GM21529 (cell line): Measurements from ENCODE around the gene HHAT.

Source experiments
- ATAC-seq: cut with Tn5 transposase; IDR thresholded peaks from one replicate; pipeline ENCODE4 v1.9.1; 2021; ENCODE audit not compliant: unreplicated experiment

Gene HHAT

DNA sequence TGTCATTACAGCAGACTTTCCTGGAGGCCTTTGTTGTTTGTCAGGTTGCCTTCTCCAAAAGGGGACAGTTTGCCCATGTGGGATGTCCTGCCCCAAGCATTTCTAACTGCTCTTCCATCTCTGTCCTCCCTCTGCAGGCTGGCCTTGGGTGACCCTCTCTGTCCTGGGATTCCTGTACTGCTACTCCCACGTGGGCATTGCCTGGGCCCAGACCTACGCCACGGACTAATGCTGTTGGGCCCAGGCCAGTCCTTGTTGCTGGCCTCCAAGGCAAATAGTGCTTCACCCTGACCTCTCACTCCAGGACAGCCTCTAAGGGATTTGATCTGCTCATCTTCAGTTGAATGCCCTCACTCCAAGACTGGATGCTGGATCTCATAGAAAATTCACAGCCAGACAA lies 345.4 kb downstream of the HHAT start:
- ATAC-seq, result no peak

DNA sequence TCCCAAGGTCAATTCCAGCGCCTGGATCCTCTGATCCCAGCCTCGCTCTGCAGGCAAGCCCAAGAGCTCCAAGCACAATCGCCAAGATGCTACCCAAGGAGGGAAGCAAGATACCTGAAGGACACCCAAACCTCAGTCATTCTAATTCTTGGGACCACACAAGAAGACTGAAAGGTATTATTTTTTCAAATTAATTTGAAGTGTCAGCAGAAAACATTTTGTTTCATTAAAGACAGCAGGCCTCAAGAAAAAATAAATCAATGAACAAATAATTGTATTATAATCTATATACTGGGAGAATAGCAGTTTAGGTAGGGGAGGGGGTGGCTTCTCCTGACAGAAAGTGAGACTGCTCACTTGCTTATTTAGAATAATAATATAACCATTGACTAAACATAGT lies 347.8 kb downstream of the HHAT start:
- no peak for ATAC-seq

DNA sequence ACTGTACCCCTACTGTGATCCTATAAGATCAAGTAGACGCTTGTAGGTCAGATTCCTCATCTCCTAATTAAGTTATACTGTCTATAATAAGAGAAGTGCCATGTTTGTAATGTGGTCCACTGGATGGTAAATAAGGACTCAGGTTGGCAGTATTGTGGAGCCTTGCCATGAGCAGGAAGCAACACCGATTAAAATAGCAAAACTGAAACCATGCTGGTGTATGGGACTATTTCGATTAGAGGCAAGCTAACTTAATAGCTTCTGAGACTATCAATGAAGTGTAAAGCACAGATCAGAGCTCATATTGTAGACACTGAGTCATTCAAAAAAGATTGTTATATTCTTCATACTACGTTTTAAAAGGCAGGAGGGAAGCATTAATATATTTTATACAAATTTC lies 348.8 kb downstream of the HHAT start:
- ATAC-seq, result no peak

GRCh38 chr1:210678306-210678705 lies 349.6 kb downstream of the HHAT start:
- ATAC-seq, result no peak

DNA sequence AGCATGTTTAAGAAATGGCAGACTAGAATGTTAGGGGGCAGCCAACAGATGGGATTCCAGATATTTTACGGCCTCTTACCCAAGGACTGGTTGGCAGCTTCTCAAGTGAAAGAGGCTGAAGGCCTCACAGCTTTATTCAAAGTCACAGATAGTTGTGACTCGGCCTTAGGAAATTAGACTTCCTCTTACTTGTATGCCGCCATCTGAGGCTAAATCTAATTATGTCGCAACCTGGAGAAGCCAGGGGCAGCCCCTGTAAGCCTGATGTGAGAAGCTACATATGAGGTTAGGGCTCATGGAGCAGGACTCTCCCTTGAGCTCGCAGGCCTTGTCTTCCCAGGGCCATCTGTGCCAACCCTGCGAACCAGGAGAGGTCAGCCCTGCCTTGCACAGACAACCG lies 352.5 kb downstream of the HHAT start:
- no peak for ATAC-seq

DNA sequence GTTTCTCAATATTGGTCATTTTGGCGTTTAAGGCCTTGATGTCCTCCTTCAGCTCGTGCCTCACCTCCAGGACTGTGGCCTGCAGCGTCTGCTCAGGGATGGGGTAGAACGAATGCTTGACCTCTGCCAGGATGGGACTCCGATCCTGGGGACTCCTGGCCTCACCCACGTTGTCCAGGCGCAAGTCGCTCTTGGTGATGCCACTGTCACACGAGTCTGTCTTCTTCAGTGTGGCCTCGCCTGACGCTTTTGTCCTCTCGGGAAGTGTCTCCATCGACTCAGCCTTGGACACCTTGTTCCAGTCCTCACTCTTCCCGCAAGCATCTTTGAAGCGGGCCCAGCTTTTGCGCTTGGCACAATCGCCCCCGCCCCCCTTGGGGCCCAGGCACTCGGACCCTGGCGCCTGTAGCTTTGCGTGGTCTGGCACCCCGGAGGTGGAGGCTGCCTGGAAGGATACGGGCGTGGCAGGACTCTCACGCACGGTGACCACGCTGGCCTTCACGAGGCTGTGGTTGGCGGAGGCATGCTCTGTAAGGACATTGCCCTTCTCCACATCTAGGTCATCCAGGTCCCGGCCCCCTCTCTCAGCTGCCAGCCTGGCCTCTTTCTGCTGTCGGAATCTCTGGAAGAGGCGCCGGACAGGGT lies 354.8 kb downstream of the HHAT start:
- no peak for ATAC-seq

DNA sequence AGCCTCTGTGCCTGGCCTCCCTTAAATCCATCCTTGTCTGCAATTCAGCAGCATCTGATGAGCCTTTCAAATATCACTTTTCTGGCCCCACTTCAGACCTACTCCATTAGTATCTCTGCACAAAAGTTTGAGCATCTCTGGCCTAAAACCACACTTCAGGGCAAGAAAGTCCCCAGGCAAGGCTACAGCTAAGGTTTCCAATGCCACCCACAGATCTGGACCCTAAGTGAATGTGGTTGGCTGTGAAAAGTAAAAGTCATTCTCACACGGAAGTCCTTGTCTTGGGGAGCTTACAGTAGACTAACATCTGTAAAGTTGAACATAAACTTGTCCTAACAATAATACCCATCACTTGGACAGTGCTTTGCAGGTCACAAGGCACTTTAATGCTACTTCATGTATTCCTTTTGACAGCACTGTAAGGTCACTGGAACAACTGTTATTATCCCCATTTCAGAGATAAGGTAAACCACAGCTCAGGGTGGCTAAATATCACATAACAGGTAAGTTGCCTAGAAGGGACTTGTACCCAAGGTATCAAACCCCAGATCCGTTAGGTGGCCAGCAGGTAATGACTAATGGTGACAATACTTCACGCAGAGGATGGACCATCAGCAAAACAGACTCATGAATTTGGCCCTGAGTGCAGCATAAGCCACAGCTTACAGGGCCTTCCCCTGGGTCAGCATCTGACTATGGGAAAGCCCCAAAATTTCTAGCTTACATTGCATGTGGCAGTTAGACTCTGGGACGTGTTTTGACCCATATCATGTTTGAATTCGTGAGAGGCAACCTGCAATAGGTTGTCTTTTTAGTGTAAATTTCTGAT lies 356.0 kb downstream of the HHAT start:
- peak; percentile 91 for ATAC-seq

DNA sequence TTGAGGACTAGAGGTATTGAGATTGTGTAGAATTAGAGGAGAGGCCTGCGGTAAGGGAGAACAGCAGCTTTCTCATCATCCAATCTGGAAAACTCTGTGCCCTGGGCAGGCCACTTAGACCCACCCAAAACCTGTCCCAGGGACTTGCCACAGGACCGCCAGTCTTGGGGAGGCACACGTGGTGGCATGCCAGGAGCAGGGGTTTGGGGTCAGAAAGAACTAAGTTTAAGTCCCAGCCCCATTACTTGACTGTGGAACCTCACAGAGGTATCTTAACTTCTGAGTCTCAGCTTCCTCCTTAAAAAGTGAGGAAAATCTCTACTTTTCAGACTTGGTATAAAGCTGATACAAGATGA lies 356.6 kb downstream of the HHAT start:
- peak; percentile 3 for ATAC-seq

GRCh38 chr1:210686841-210687240 lies 358.1 kb downstream of the HHAT start:
- ATAC-seq, result no peak

- ATAC-seq, result no peak
Measured at GRCh38 chr1:210687582-210688279, 359.0 kb downstream of the HHAT start.

GRCh38 chr1:210688512-210689234 lies 360.0 kb downstream of the HHAT start:
- no peak for ATAC-seq

- ATAC-seq, result no peak
Measured at GRCh38 chr1:210689826-210690225, 361.1 kb downstream of the HHAT start.

DNA sequence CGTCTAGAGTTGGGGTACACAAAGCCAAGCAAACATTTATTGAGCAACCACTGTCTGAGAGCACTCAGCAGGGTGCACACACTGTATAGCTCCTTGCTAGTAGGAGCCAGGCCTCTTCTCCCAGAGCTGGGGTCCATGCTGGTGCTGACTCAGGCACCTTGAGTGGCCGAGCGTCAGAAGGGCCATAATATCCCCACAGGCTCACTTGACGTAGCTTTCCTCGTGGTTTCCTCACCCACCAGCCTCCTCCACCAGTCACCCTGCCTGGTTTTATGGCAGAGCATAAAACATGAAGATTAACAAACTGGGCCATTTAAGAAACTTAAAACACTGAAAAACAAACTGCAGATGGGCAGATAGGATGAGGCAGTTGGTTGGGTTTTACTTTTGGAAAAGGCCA lies 361.5 kb downstream of the HHAT start:
- ATAC-seq, result no peak

DNA sequence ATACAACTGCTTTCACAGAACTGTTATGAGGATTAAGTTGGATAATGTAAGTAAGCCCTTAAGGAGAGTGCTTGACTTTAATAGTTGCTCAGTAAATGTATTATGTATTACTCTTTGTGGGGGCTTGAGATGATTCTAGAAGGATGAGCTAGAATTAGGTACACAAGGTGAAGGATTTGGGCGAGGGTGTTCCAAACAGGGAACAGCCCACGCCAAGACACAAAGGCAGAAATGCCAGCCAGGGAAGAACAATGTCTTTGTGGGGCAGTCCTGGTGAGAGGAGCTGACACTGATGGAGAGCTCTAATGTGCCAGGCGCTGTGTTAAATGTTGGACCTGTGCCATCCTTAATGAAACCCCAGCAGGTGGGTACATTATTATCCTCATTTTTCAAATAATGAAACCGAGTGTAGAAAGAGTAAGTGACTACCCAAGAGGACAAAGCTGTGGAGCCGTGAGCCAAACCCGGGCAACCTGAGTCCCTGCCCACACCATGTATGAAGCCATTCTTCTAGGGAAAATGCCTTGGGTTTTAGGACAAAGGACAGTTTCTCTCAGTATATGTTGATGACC lies 362.4 kb downstream of the HHAT start:
- no peak for ATAC-seq

DNA sequence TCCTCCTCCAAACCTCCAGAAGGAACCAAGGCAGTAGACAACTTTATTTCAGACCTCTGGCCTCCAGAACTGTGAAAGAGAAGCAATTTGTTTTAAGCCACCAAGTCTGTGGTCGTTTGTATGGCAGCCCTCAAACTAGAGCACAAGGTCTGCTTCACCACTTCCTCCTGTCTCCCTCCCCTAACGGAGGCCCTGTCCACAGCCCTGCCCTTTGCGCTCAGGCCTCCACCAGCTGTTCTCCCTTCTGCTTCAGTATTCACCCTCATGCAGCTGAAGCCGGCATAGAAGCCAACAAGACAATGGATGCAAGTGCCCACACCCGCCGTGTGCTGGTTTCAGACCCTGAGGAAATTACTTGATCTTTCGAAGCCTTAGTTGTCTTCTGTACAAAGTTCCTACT lies 364.1 kb downstream of the HHAT start:
- peak; percentile 34 for ATAC-seq

- no peak for ATAC-seq
Measured at GRCh38 chr1:210695026-210695425, 366.3 kb downstream of the HHAT start.

DNA sequence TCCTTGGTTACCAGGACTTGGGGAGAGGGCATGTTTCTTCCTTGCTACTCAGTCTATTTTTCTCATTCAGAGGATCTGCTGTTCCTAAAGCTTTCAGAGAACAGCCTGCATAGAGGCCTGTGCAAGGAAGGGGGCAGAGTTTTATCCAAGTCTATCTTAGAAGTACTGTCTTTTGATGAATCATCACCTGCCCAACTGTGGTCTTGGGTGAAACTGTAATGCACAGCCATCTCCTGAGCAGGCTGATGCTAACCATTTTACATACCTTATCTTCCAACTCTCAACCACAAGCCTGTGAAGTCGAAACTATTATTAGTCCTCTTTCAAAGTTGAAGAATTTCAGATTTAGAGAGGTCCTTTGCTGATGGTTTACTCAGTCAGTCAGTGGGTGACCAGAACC lies 368.0 kb downstream of the HHAT start:
- peak; percentile 93 for ATAC-seq

DNA sequence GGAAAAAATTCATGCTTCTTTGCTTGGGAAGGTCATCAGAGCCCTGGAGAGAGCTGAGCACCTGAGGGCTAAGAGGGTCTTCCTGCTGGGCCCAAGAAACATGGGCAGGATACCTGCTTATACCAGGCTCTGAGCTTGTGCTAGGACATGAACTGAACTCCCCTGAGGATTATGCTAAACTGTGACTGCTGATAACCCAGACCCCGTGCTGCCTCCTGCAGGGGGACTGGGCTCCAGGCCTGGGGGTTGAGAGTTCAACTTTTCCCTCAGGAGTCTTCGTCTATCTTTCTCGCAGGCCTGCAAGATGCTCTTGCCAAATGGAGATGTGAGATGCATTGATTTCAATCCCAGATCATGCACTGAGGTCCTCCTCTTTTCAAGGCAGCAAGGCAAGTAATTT lies 368.5 kb downstream of the HHAT start:
- ATAC-seq, result no peak

GRCh38 chr1:210698661-210699060 lies 370.0 kb downstream of the HHAT start:
- no peak for ATAC-seq

DNA sequence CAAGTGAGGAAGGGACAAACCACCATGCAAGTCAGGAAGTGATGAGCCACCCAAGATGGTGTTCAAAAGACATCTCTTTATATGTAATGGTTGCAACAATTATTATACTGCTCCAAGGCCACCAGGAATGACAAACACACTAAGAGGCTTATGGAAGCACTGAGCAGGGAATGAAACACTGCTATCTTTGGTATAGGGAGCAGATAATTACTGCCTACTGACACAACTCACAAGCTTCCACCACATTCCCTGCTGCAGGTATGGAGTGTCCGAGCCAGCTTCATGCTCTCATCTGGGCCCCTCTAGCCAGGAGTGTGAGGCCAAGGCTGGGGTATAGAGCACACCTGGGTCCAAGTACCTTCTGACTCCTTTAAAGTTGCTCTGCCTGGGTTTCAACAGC lies 371.4 kb downstream of the HHAT start:
- ATAC-seq, result no peak

DNA sequence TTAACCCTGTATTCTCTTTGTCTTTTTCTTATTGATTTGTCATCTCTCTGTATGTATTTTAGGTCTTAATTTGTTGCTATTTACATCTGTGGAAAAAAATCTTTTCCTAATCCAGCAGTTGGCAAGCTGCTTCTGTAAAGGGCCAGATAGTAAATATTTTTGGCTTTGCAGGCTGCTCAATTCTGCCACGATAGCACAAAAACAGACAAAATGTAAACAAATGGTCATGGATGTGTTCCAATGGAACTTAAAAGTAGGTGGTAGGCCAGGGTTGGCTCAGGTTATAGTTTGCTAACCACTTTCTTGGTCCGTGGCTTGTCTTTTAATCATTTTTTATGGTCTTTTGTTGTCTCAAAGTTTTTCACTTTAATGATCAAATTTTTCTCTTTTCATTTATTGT lies 371.8 kb downstream of the HHAT start:
- ATAC-seq, result no peak
